GM12801 (cell line): ENCODE measurements around the gene GRHL3.

Experiments
- TF ChIP-seq, protein P1 (sequence below): IDR thresholded peaks from one replicate; pipeline ENCODE4 v1.5.1; 2011; ENCODE audit warnings: control low read depth; ENCODE audit not compliant: insufficient read length; ENCODE audit errors: extremely low read depth

Gene GRHL3

GRCh38 chr1:24340770-24341169 lies 21.6 kb downstream of the GRHL3 start:
- TF ChIP-seq, protein P1, sequence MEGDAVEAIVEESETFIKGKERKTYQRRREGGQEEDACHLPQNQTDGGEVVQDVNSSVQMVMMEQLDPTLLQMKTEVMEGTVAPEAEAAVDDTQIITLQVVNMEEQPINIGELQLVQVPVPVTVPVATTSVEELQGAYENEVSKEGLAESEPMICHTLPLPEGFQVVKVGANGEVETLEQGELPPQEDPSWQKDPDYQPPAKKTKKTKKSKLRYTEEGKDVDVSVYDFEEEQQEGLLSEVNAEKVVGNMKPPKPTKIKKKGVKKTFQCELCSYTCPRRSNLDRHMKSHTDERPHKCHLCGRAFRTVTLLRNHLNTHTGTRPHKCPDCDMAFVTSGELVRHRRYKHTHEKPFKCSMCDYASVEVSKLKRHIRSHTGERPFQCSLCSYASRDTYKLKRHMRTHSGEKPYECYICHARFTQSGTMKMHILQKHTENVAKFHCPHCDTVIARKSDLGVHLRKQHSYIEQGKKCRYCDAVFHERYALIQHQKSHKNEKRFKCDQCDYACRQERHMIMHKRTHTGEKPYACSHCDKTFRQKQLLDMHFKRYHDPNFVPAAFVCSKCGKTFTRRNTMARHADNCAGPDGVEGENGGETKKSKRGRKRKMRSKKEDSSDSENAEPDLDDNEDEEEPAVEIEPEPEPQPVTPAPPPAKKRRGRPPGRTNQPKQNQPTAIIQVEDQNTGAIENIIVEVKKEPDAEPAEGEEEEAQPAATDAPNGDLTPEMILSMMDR: no peak

DNA sequence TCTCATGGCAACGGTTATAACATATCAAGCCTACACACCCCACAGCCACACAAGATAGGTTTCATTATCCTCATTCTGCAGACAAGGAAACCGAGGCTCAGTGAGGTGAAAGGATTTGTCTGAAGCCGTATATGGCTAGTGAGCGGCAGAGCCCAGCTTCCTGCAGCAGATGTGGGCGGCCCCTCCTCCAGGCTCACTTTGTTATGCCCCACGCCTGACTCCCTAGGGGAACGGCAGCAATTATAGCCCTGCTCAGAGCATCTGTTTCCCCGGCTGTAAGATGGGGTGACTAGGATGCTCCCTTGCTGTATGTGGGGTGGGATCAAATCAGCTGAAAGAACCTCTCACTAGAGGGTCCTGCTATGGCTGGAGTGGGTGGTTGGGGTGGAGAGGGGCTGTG lies 22.1 kb downstream of the GRHL3 start:
- TF ChIP-seq, protein P1: no peak

DNA sequence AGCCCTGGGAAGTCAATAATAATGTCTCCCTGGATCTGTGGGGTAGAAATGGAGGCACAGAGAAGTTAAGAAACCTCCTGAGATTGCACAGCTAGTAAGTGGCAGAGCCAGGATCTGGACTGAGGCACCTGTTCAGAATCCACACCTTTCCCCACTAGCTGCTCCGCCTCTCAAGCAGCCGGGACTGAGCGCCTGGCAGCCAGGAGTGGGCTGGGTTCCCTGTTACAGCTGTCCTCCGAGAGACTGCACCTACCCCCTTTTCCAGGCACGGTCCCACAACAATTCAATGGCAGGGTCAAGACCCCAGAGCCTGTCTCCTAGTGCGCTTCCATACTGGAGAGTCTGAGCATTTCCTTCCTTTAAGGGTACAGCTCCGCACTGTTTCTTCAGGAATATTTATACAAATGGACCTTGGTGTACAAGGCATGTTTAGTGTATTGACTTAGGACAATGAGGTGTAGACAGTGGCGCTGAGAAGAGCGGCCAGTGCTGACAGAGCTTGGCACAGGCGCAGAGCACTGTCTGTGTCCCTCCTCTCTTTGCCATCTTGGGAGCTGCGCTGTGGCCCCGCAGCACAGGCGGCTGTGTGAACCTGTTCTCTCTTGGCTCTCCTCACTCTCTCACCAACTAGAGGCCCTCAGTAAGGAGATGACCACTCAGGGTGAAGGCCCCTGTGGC lies 24.4 kb downstream of the GRHL3 start:
- TF ChIP-seq, protein P1: no peak

DNA sequence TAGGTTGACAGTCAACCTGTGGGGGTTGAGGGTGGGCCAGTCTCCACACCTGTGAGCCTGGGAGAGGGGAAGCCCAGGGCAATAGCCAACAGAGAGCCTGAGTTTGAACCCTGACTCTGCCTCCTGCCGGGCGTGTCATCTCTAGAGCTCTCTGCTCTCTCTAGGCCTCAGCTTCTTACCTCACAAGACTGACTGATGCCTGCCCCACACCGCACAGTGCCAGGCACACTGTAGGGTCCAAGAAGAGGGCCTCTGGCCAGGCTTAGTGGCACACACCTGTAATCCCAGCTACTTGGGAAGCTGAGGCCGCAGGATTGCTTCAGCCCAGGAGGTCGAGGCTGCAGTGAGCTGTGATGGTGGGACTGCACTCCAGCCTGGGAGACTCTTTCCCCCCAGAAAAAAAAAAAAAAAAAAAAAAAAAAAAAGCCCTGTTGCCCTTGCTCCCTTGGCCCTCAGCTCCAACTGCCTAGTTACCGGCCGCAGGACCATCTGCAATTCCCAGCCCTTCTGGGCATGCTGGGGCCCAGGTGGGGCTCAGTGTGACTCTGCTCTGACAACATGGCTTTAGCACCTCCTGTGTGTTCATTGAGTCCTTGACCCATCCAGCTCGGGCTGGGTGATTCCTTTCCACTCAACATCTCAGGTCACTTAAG lies 25.1 kb downstream of the GRHL3 start:
- TF ChIP-seq, protein P1: no peak

DNA sequence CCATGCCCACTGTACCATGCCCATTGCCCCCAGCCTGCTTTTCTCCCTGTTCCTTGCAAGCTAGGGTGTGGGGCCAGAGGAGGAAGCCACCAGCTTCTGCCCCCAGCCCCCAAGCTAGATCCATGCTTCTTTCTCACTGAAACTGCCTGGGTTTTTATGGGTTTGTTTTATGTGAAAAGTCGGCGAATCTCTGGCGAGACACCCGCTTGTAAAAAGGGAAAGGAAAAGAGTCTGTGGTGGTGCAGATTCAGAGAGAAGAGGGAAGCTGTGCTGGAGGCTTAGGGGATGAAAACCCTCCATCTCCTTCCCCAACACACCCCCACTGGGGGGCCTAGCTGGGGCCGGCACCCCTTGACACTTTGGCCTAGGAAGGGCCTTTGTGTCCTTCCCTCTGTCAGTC lies 26.2 kb downstream of the GRHL3 start:
- TF ChIP-seq, protein P1: no peak

DNA sequence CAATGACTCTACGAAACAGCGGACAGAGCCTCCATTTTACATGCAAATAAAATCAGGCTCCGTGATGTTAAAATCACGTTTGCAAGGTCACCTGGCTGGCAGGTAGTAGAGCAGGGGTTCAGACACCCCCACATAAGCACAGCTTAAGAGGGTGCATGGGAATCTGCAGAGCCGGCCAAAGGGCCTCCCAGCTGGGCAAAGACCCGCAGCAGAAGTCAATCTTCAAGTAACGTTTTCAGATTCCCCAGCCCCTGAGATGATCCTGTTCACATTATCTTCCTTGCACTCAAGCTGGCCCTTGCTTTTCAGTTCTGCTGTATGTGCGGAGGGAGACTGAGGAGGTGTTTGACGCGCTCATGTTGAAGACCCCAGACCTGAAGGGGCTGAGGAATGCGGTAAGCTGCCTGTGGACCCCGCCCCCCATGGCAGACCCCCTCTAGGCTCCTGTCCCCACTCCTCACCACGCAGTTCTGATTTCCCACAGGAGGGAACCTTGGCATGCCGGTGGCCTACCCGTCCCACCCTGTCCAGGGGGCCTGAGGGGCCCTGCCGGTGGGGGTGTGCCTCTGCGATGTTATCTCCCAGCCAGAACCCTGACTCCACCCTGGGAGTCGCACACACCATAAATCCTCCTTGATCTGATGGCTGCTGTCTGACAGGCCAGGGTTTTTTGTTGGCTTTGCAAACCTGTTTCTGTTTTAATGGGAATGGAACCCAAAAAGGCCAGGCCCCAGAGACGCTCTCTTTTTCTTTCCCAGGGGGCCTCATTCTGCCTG lies 28.2 kb downstream of the GRHL3 start:
- TF ChIP-seq, protein P1: no peak

DNA sequence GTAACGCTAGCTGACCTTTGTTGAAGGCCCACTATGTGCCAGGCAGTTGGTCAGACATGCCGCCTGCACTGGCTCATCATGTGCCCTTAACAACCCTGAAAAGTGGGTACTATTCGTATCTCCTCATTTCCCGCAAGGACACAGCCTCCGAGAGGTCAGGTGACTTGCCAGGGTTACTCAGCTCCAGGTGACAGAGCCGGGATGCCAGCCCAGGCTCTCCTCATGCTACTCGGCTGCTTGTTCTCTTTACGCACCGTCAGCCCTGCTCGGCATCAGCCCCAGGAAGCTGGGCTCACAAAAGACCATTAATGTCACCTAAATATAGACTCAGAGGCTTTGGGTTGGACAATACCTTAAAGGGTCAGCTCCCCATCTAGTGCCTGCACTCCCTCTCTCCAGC lies 29.0 kb downstream of the GRHL3 start:
- TF ChIP-seq, protein P1: no peak
